ENCODE results near the gene CEL.
"Not testable (repeated sequence)": the region's sequence is repeated elsewhere in the genome, so short reads cannot be mapped to it uniquely, and the experiment has no call there.

CEL gene

GRCh38 chr9:133088146-133088750 lies 26.5 kb downstream of the CEL start:
- Histone ChIP-seq H3K9me3 (ENCODE audit: control insufficient read depth in 1 of 2, low read length in 2 of 2) (no peaks in the 10 kb centered on the region), H3K36me3 (ENCODE audit: control insufficient read depth in 1 of 2, insufficient read depth in 2 of 2, low read length in 2 of 2) (no peaks in the 10 kb centered on the region), H3K4me1 (ENCODE audit: control insufficient read depth in 1 of 2, insufficient read depth in 2 of 2, low read length in 2 of 2) (no peaks in the 10 kb centered on the region), H3K27me3 (ENCODE audit: low read depth, low read length) (no peaks in the 10 kb centered on the region), H3K4me3 (ENCODE audit: low read depth in 1 of 2, low read length in 2 of 2) (no peak overlapping the region), H3K27ac (ENCODE audit: low read length) (no peak overlapping the region)

- Histone ChIP-seq H3K4me1 (ENCODE audit: control insufficient read depth in 1 of 2, insufficient read depth in 2 of 2, low read length in 2 of 2) (no peaks in the 10 kb centered on the region), H3K27me3 (ENCODE audit: low read depth, low read length) (no peaks in the 10 kb centered on the region), H3K36me3 (ENCODE audit: control insufficient read depth in 1 of 2, insufficient read depth in 2 of 2, low read length in 2 of 2) (no peaks in the 10 kb centered on the region), H3K9me3 (ENCODE audit: control insufficient read depth in 1 of 2, low read length in 2 of 2) (no peaks in the 10 kb centered on the region), H3K27ac (ENCODE audit: low read length) (no peak overlapping the region), H3K4me3 (ENCODE audit: low read depth in 1 of 2, low read length in 2 of 2) (no peak overlapping the region)
Measured at GRCh38 chr9:133088756-133089155, 27.0 kb downstream of the CEL start.

GRCh38 chr9:133089271-133089671 lies 27.5 kb downstream of the CEL start:
- Histone ChIP-seq H3K9me3 (ENCODE audit: control insufficient read depth in 1 of 2, low read length in 2 of 2) (no peaks in the 10 kb centered on the region), H3K4me1 (ENCODE audit: control insufficient read depth in 1 of 2, insufficient read depth in 2 of 2, low read length in 2 of 2) (no peaks in the 10 kb centered on the region), H3K27ac (ENCODE audit: low read length) (no peak overlapping the region), H3K36me3 (ENCODE audit: control insufficient read depth in 1 of 2, insufficient read depth in 2 of 2, low read length in 2 of 2) (no peaks in the 10 kb centered on the region), H3K27me3 (ENCODE audit: low read depth, low read length) (no peaks in the 10 kb centered on the region), H3K4me3 (ENCODE audit: low read depth in 1 of 2, low read length in 2 of 2) (no peak overlapping the region)

GRCh38 chr9:133090187-133090586 lies 28.4 kb downstream of the CEL start:
- Histone ChIP-seq H3K9me3 (ENCODE audit: control insufficient read depth in 1 of 2, low read length in 2 of 2) (no peaks in the 10 kb centered on the region), H3K4me1 (ENCODE audit: control insufficient read depth in 1 of 2, insufficient read depth in 2 of 2, low read length in 2 of 2) (no peaks in the 10 kb centered on the region), H3K4me3 (ENCODE audit: low read depth in 1 of 2, low read length in 2 of 2) (no peak overlapping the region), H3K36me3 (ENCODE audit: control insufficient read depth in 1 of 2, insufficient read depth in 2 of 2, low read length in 2 of 2) (no peaks in the 10 kb centered on the region), H3K27me3 (ENCODE audit: low read depth, low read length) (no peaks in the 10 kb centered on the region), H3K27ac (ENCODE audit: low read length) (no peak overlapping the region)

- Histone ChIP-seq H3K36me3 (ENCODE audit: control insufficient read depth in 1 of 2, insufficient read depth in 2 of 2, low read length in 2 of 2) (no peaks in the 10 kb centered on the region), H3K9me3 (ENCODE audit: control insufficient read depth in 1 of 2, low read length in 2 of 2) (peaks cover 0 to 2% of the 10 kb centered on the region in 2 donors), H3K27me3 (ENCODE audit: low read depth, low read length) (no peaks in the 10 kb centered on the region), H3K4me3 (ENCODE audit: low read depth in 1 of 2, low read length in 2 of 2) (no peak overlapping the region), H3K4me1 (ENCODE audit: control insufficient read depth in 1 of 2, insufficient read depth in 2 of 2, low read length in 2 of 2) (no peaks in the 10 kb centered on the region), H3K27ac (ENCODE audit: low read length) (no peak overlapping the region)
Measured at GRCh38 chr9:133090752-133091385, 29.1 kb downstream of the CEL start.

- H3K4me3 ChIP-seq (ENCODE audit: low read depth in 1 of 2, low read length in 2 of 2); H3K27ac ChIP-seq (ENCODE audit: low read length); H3K27me3 ChIP-seq (ENCODE audit: low read depth, low read length); H3K4me1 ChIP-seq (ENCODE audit: control insufficient read depth in 1 of 2, insufficient read depth in 2 of 2, low read length in 2 of 2): not testable (repeated sequence)
- Histone ChIP-seq H3K9me3 (ENCODE audit: control insufficient read depth in 1 of 2, low read length in 2 of 2) (peaks cover 0 to 10% of the 10 kb centered on the region in 2 donors), H3K36me3 (ENCODE audit: control insufficient read depth in 1 of 2, insufficient read depth in 2 of 2, low read length in 2 of 2) (peaks cover 21 to 33% of the 10 kb centered on the region in 2 donors)
Measured at GRCh38 chr9:133094351-133094750, 32.6 kb downstream of the CEL start.

- Histone ChIP-seq H3K4me1 (ENCODE audit: control insufficient read depth in 1 of 2, insufficient read depth in 2 of 2, low read length in 2 of 2) (no peaks in the 10 kb centered on the region), H3K4me3 (ENCODE audit: low read depth in 1 of 2, low read length in 2 of 2) (no peak overlapping the region)
Measured at GRCh38 chr9:133094842-133095393, 33.1 kb downstream of the CEL start.

GRCh38 chr9:133098104-133098754 lies 36.4 kb downstream of the CEL start:
- Histone ChIP-seq H3K27me3 (ENCODE audit: low read depth, low read length) (no peaks in the 10 kb centered on the region), H3K27ac (ENCODE audit: low read length) (no peak overlapping the region), H3K4me3 (ENCODE audit: low read depth in 1 of 2, low read length in 2 of 2) (no peak overlapping the region), H3K4me1 (ENCODE audit: control insufficient read depth in 1 of 2, insufficient read depth in 2 of 2, low read length in 2 of 2) (no peaks in the 10 kb centered on the region), H3K9me3 (ENCODE audit: control insufficient read depth in 1 of 2, low read length in 2 of 2) (peaks cover 0 to 10% of the 10 kb centered on the region in 2 donors), H3K36me3 (ENCODE audit: control insufficient read depth in 1 of 2, insufficient read depth in 2 of 2, low read length in 2 of 2) (peaks cover 56 to 72% of the 10 kb centered on the region in 2 donors)

More at GRCh38 chr9:133094842-133095393, 33.1 kb downstream of the CEL start:
- peaks cover 0 to 10% of the 10 kb centered on the region in 2 donors for H3K9me3 ChIP-seq (ENCODE audit: control insufficient read depth in 1 of 2, low read length in 2 of 2)
- no peaks in the 10 kb centered on the region for H3K27me3 ChIP-seq (ENCODE audit: low read depth, low read length)
- H3K36me3 ChIP-seq (ENCODE audit: control insufficient read depth in 1 of 2, insufficient read depth in 2 of 2, low read length in 2 of 2), result peaks cover 25 to 38% of the 10 kb centered on the region in 2 donors
- no peak overlapping the region for H3K27ac ChIP-seq (ENCODE audit: low read length)

- Histone ChIP-seq H3K4me1 (ENCODE audit: control insufficient read depth in 1 of 2, insufficient read depth in 2 of 2, low read length in 2 of 2) (no peaks in the 10 kb centered on the region), H3K27ac (ENCODE audit: low read length) (no peak overlapping the region), H3K36me3 (ENCODE audit: control insufficient read depth in 1 of 2, insufficient read depth in 2 of 2, low read length in 2 of 2) (peaks cover 56 to 78% of the 10 kb centered on the region in 2 donors), H3K9me3 (ENCODE audit: control insufficient read depth in 1 of 2, low read length in 2 of 2) (peaks cover 0 to 10% of the 10 kb centered on the region in 2 donors), H3K4me3 (ENCODE audit: low read depth in 1 of 2, low read length in 2 of 2) (no peak overlapping the region), H3K27me3 (ENCODE audit: low read depth, low read length) (no peaks in the 10 kb centered on the region)
Measured at GRCh38 chr9:133098871-133099270, 37.1 kb downstream of the CEL start.

GRCh38 chr9:133099726-133100505 lies 38.1 kb downstream of the CEL start:
- Histone ChIP-seq H3K27me3 (ENCODE audit: low read depth, low read length) (no peaks in the 10 kb centered on the region), H3K36me3 (ENCODE audit: control insufficient read depth in 1 of 2, insufficient read depth in 2 of 2, low read length in 2 of 2) (peaks cover 59 to 88% of the 10 kb centered on the region in 2 donors), H3K4me1 (ENCODE audit: control insufficient read depth in 1 of 2, insufficient read depth in 2 of 2, low read length in 2 of 2) (no peaks in the 10 kb centered on the region), H3K9me3 (ENCODE audit: control insufficient read depth in 1 of 2, low read length in 2 of 2) (peaks cover 0 to 10% of the 10 kb centered on the region in 2 donors), H3K27ac (ENCODE audit: low read length) (no peak overlapping the region), H3K4me3 (ENCODE audit: low read depth in 1 of 2, low read length in 2 of 2) (no peak overlapping the region)
